ACC112 (cell line): ENCODE results near the gene FURIN.
"Not testable (repeated sequence)": the region's sequence is repeated elsewhere in the genome, so short reads cannot be mapped to it uniquely, and the experiment has no call there.

ENCODE experiments used
- H2AFZ ChIP-seq: fragments of 200-600 bp; sonication (generic); one replicate; pipeline ENCODE4 v1.6.0; 2017; ENCODE audit warnings: antibody characterized with exemption, low read length; ENCODE audit not compliant: unreplicated experiment
- H3K27ac ChIP-seq: fragments of 200-600 bp; sonication (generic); 2 replicates; pipeline ENCODE4 v1.5.1; 2014; ENCODE audit warnings: low read depth, mild to moderate bottlenecking, antibody characterized with exemption, low read length, moderate library complexity
- H3K27me3 ChIP-seq: fragments of 200-600 bp; sonication (generic); 2 replicates; pipeline ENCODE4 v1.6.1; 2014; ENCODE audit warnings: mild to moderate bottlenecking, antibody characterized with exemption, low read length, moderate library complexity, mixed read lengths; ENCODE audit not compliant: insufficient read depth
- H3K36me3 ChIP-seq: fragments of 200-600 bp; sonication (generic); 2 replicates; pipeline ENCODE4 v1.6.1; 2016; ENCODE audit warnings: mild to moderate bottlenecking, antibody characterized with exemption, low read length, moderate library complexity, mixed read lengths; ENCODE audit not compliant: insufficient read depth
- H3K4me1 ChIP-seq: fragments of 200-600 bp; sonication (generic); one replicate; pipeline ENCODE4 v1.6.1; 2016; ENCODE audit warnings: low read length, mixed read lengths; ENCODE audit not compliant: insufficient read depth, unreplicated experiment, control insufficient read depth
- H3K4me3 ChIP-seq: fragments of 200-600 bp; sonication (generic); 2 replicates; pipeline ENCODE4 v1.5.1; 2014; ENCODE audit warnings: mild to moderate bottlenecking, low read depth, low read length
- H3K79me2 ChIP-seq: fragments of 200-600 bp; sonication (generic); one replicate; pipeline ENCODE4 v1.6.0; 2016; ENCODE audit warnings: low read length; ENCODE audit not compliant: control insufficient read depth, unreplicated experiment, insufficient read depth

FURIN gene

GRCh38 chr15:90918835-90919234 is 50.4 kb downstream of the FURIN start:
- Histone ChIP-seq H3K4me3 (no peak overlapping the region), H3K36me3 (no peaks in the 10 kb centered on the region), H3K4me1 (no peaks in the 10 kb centered on the region), H3K27me3 (no peaks in the 10 kb centered on the region), H2AFZ (no peak overlapping the region), H3K27ac (no peak overlapping the region), H3K79me2 (no peaks in the 10 kb centered on the region)

DNA sequence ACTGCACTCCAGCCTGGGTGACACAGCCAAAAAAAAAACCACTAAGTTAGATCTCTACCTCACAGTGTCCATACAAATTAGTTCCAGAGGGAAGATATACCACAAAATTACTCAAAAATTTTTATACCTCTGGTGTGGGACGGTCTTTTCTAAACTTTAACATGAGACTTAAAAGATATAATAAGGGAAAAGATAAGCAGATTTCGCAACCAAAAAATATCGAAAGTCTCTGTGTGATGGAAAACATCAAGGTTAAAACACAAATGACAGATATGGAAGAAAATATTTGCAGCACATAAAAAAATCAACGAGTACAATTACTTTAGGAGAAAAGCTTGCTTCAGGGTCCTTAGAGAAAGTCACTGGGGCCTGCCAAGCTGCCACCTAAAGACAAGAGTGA is 53.5 kb downstream of the FURIN start:
- H3K36me3 ChIP-seq, result no peaks in the 10 kb centered on the region
- no peak overlapping the region for H2AFZ ChIP-seq
- H3K27ac ChIP-seq, result no peak overlapping the region
- no peaks in the 10 kb centered on the region for H3K27me3 ChIP-seq
- no peaks in the 10 kb centered on the region for H3K79me2 ChIP-seq
- H3K4me1 ChIP-seq, result no peaks in the 10 kb centered on the region
- no peak overlapping the region for H3K4me3 ChIP-seq

DNA sequence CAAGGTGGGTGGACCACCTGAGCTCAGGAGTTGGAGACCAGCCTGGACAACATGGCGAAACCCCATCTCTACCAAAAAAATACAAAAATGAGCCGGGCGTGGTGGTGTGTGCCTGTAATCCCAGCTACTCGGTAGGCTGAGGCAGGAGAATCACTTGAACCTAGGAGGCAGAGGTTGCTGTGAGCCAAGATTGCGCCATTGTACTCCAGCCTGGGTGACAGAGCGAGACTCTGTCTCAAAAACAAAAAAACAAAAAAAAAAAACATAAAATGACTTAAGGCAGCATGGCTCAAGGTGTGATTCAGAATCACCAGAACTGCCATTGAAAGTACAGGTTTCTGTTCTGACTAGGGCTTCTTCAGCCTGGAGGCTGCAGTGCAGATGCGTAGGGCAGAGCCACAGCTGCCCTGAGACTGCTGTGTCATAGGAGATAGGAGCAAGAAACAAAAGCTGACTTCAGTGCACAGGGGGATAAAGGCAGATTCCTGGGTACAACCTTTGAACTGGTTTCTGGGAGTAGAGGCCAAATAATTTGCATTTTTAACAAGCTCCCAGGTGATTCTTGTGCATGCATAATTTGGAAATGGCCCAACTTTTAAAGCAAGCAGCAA is 54.4 kb downstream of the FURIN start:
- not testable (repeated sequence) for H3K4me3 ChIP-seq, H3K4me1 ChIP-seq, H3K79me2 ChIP-seq, H3K27ac ChIP-seq, H3K27me3 ChIP-seq, H2AFZ ChIP-seq, H3K36me3 ChIP-seq

GRCh38 chr15:90924375-90924774 is 56.0 kb downstream of the FURIN start:
- H3K36me3 ChIP-seq, result no peaks in the 10 kb centered on the region
- peaks cover 8% of the 10 kb centered on the region for H3K4me1 ChIP-seq
- H3K4me3 ChIP-seq, result no peak overlapping the region
- no peak overlapping the region for H3K27ac ChIP-seq
- no peaks in the 10 kb centered on the region for H3K79me2 ChIP-seq
- no peak overlapping the region for H2AFZ ChIP-seq
- no peaks in the 10 kb centered on the region for H3K27me3 ChIP-seq

GRCh38 chr15:90926766-90927165 is 58.4 kb downstream of the FURIN start:
- not testable (repeated sequence) for H3K27me3 ChIP-seq, H3K36me3 ChIP-seq, H2AFZ ChIP-seq, H3K4me3 ChIP-seq, H3K79me2 ChIP-seq, H3K27ac ChIP-seq
- H3K4me1 ChIP-seq, result peaks cover 10% of the 10 kb centered on the region

DNA sequence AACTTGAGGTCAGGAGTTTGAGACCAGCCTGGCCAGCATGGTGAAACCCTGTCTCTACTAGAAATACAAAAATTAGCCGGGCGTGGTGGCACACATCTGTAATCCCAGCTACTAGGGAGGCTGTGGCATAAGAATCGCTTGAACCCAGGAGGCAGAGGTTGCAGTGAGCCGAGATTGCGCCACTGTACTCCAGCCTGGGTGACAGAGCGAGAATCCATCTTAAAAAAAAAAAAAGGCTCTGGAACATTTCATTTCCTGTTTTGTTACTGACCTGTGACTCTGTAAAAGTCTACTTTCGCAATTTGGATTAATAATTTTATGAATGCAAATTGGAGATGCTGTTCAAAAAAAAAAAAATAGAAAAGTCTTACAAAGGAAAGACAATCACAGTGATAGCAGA is 59.7 kb downstream of the FURIN start:
- H3K27me3 ChIP-seq, H3K79me2 ChIP-seq, H3K4me3 ChIP-seq, H2AFZ ChIP-seq, H3K27ac ChIP-seq, H3K36me3 ChIP-seq: not testable (repeated sequence)
- peaks cover 13% of the 10 kb centered on the region for H3K4me1 ChIP-seq

DNA sequence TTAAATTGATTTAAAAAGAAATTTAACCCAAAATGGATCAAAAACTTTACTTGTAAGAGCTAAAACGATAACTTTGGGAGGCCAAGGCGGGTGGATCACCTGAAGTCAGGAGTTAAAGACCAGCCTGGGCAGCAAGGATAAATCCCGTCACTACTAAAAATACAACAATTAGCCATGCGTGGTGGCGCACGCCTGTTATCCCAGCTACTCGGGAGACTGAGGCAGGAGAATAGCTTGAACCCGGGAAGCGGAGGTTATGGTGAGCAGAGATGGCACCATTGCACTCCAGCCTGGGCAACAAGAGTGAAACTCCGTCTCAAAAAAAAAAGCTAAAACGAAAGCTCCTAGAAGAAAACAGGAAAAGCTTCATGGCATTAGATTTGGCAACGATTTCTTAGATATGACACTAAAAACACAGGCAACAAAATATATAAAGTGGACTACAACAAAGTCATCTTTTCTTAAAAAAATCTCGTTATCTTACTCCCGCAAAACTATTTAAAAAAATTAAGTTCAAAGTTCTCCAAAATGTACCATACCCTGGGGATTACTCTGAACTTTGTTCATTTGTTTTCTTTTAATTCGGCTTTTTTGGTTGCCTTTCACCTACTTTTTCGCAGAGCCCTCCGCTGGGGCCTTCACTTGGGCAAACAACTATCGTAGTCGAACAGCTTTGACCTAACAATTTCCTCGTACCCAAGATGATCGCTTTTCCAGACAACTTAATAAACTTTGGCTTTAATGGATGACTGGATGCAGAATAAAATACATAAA is 61.0 kb downstream of the FURIN start:
- H3K27ac ChIP-seq, result peak overlapping the region; percentile 80
- H3K36me3 ChIP-seq, result no peaks in the 10 kb centered on the region
- H3K4me3 ChIP-seq, result peak overlapping the region; percentile 78
- no peaks in the 10 kb centered on the region for H3K27me3 ChIP-seq
- peaks cover 13% of the 10 kb centered on the region for H3K4me1 ChIP-seq
- peak overlapping the region; percentile 97 for H2AFZ ChIP-seq
- H3K79me2 ChIP-seq, result no peaks in the 10 kb centered on the region

DNA sequence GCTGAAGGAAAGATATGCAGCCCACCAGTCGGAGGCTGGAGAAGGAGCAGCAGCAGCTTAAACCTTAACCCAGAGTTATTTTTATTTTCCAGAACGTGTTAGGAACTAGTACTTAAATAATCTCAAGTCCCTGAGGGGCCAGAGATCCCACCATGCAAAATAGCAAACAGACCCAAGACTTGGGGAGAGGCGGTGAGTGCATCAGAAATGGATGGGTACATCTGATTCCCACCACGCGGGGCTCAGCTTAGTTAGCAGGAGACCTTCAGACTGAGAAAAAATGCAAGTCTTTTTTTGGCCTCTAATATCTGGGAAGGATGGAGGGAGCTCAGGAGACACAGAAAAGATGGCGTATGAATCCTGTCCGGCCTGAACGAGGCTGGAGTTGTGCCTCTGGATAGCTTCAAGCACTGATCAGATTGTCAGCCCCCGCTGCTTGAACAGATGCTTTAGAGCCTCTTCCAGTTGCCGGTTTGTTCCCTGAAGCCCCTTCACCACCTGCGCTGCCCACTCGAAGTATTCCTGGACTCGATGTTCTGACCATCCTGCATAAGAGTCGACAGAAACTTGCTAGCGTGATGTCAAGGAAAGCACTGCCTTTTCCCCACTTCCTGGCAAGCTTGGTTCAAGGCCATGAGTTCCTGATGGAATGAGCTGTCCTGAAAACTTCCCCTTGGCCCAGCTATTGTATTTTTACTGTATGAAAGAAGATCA is 62.6 kb downstream of the FURIN start:
- H2AFZ ChIP-seq, result no peak overlapping the region
- H3K4me3 ChIP-seq, result peak overlapping the region; percentile 78
- H3K79me2 ChIP-seq, result peaks cover 7% of the 10 kb centered on the region
- H3K4me1 ChIP-seq, result peaks cover 18% of the 10 kb centered on the region
- H3K36me3 ChIP-seq, result no peaks in the 10 kb centered on the region
- no peaks in the 10 kb centered on the region for H3K27me3 ChIP-seq
- no peak overlapping the region for H3K27ac ChIP-seq

GRCh38 chr15:90931575-90931827 is 63.1 kb downstream of the FURIN start:
- H3K79me2 ChIP-seq, result peaks cover 12% of the 10 kb centered on the region
- H2AFZ ChIP-seq, result no peak overlapping the region

GRCh38 chr15:90931828-90932659 is 63.7 kb downstream of the FURIN start, which contains the start of gene HDDC3:
Gene HDDC3, minus strand, starts transcription at chr15:90932549. Its CDS starts 9 bp downstream, at chr15:90932540.
- H3K4me1 ChIP-seq, result peaks cover 28% of the 10 kb centered on the region
- H3K79me2 ChIP-seq, result peaks cover 17% of the 10 kb centered on the region
- no peaks in the 10 kb centered on the region for H3K36me3 ChIP-seq
- H2AFZ ChIP-seq, result peak within 1 kb of the TSS; percentile 92
- no peaks in the 10 kb centered on the region for H3K27me3 ChIP-seq
- no peak within 1 kb of the TSS for H3K27ac ChIP-seq
- peak within 1 kb of the TSS; percentile 91 for H3K4me3 ChIP-seq

More at GRCh38 chr15:90931575-90931827, 63.1 kb downstream of the FURIN start:
- peaks cover 23% of the 10 kb centered on the region for H3K4me1 ChIP-seq
- H3K36me3 ChIP-seq, result no peaks in the 10 kb centered on the region
- no peaks in the 10 kb centered on the region for H3K27me3 ChIP-seq
- no peak overlapping the region for H3K27ac ChIP-seq
- H3K4me3 ChIP-seq, result peak overlapping the region; percentile 91; the same call in 1 of the 2 replicates
